ENCODE data around the gene C11orf52. TPM values are rescaled to one million over a fixed set of nuclear protein-coding genes. Genes with fewer than 3 reads are reported as not detected.
A peak's percentile ranks its signal among the peaks of the same experiment; 100 is the strongest.

C11orf52 gene
- total and polyA plus RNA-seq, 2 of the 4 experiments (the other 2 are of a cell fraction) = 0.90 to 1.1 TPM

DNA sequence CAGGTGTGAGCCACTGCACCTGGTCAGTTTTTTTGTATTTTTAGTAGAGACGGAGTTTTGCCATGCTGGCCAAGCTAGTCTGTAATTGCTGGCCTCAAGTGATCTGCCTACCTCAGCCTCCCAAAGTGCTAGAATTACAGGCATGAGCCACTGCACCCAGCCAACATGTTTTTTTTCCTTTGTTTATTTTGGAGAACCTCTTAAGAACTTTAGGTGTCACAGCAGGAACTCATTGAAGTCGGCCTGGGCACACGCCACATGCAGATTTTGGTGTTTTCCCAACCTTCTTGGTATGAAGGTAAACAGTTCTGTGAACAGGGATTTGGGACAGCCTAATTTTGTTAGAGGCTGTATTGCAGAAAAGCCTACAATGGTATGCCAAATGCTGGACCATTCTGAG is 27.8 kb downstream of the C11orf52 start:
- no TSS peak for BruUV-seq (replicated peaks)
- no peak overlapping the region for H2BK20ac ChIP-seq (ENCODE audit: low read depth, low read length)
- no peak overlapping the region for H4K8ac ChIP-seq (ENCODE audit: low read depth in 2 of 2, low read length in 2 of 2)
- WGBS, 2 experiments (ENCODE audit: extremely low coverage in 2 of 2, insufficient read length in 1 of 2) = no CpG with 5 or more reads among the region's 3 CpGs
- peaks cover 7% of the 10 kb centered on the region for H3K4me1 ChIP-seq (ENCODE audit: control insufficient read depth, insufficient read depth, low read length)
- peaks cover 13% of the 10 kb centered on the region for H3K9me1 ChIP-seq (ENCODE audit: insufficient read depth, low read length)
- no peak overlapping the region for H4K5ac ChIP-seq (ENCODE audit: low read depth, low read length)
- H2BK15ac ChIP-seq (ENCODE audit: low read depth, low read length) = no peak overlapping the region
- CTCF ChIA-PET = interaction anchor here (1.2 kb wide), 1 partner anchor 11 kb away, joined by 3 read pairs; no protein-coding TSS in a partner anchor
- no peak overlapping the region for H3K14ac ChIP-seq (replicated peaks; ENCODE audit: low read depth, low read length)
- in situ Hi-C loops (cut with MboI; ENCODE audit: low sequenced_read_pairs) = no loop called here
- TF ChIP-seq RAD21 (IDR thresholded peaks at IDR 0.05; ENCODE audit: low read length) = no peak
- no peak for TF ChIP-seq RCOR1 (IDR thresholded peaks at IDR 0.05; ENCODE audit: insufficient replicate concordance, low read length)
- no peak for TF ChIP-seq CHD1 (IDR thresholded peaks at IDR 0.05; ENCODE audit: low read depth, low read length)
- no peak for TF ChIP-seq CEBPB (IDR thresholded peaks at IDR 0.05; ENCODE audit: low read depth, low read length)
- TF ChIP-seq, protein P1, sequence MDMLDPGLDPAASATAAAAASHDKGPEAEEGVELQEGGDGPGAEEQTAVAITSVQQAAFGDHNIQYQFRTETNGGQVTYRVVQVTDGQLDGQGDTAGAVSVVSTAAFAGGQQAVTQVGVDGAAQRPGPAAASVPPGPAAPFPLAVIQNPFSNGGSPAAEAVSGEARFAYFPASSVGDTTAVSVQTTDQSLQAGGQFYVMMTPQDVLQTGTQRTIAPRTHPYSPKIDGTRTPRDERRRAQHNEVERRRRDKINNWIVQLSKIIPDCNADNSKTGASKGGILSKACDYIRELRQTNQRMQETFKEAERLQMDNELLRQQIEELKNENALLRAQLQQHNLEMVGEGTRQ (IDR thresholded peaks at IDR 0.05; ENCODE audit: low read depth, low read length) = no peak
- no peak for TF ChIP-seq POLR2A (IDR thresholded peaks at IDR 0.05; ENCODE audit: low read depth, low read length)
- no peak overlapping the region for H2AK5ac ChIP-seq (ENCODE audit: low read depth, low read length)
- no peak overlapping the region for H2BK120ac ChIP-seq (ENCODE audit: low read depth, low read length)
- no peak overlapping the region for H3K9ac ChIP-seq (ENCODE audit: low read depth, low read length)
- H3K4me3 ChIP-seq (ENCODE audit: insufficient read depth, low read depth, low read length) = no peak overlapping the region
- no peak overlapping the region for H3K27ac ChIP-seq (ENCODE audit: insufficient read depth, low read length)
- H4K20me1 ChIP-seq (ENCODE audit: insufficient read depth, low read length) = no peaks in the 10 kb centered on the region
- H4K91ac ChIP-seq (ENCODE audit: insufficient read depth, low read depth, low read length) = no peak overlapping the region
- H2AFZ ChIP-seq (replicated peaks; ENCODE audit: low read length, poor library complexity) = no peak overlapping the region
- H3K27me3 ChIP-seq (ENCODE audit: control insufficient read depth, insufficient read depth, low read length) = no peaks in the 10 kb centered on the region
- no peak for ATAC-seq (ENCODE audit: low read depth)
- H3K4me2 ChIP-seq (ENCODE audit: low read depth, low read length) = no peak overlapping the region
- POLR2A ChIA-PET (ENCODE audit: unreplicated experiment) = no interaction called here
- dilution Hi-C loops (cut with HindIII; ENCODE audit: low sequenced_read_pairs, unreplicated experiment) = no loop called here
- no peak for DNase-seq
- intact Hi-C loops (cut with micrococcal nuclease) = no loop called here
- no peak overlapping the region for H2BK5ac ChIP-seq (ENCODE audit: low read depth, low read length, poor library complexity, severe bottlenecking)
- H3K18ac ChIP-seq (ENCODE audit: low read depth, low read length) = no peak overlapping the region
- H3K4ac ChIP-seq (ENCODE audit: low read depth, low read length) = no peak overlapping the region
- 0 out of 2 replicates have a peak overlapping the region, but pooled peaks have one; percentile 31 for H3K23ac ChIP-seq (ENCODE audit: low read depth, low read length)
- H3K79me1 ChIP-seq (ENCODE audit: low read depth in 1 of 2, low read length in 2 of 2) = peaks cover 3 to 23% of the 10 kb centered on the region in 2 experiments
- H3K9me3 ChIP-seq (ENCODE audit: control insufficient read depth, insufficient read depth, low read length) = no peaks in the 10 kb centered on the region
- no peak overlapping the region for H3K56ac ChIP-seq (ENCODE audit: extremely low read depth, insufficient read depth, low read length)
- no peaks in the 10 kb centered on the region for H3K36me3 ChIP-seq (ENCODE audit: control insufficient read depth, insufficient read depth, low read length)
- H2AK9ac ChIP-seq (replicated peaks; ENCODE audit: low read depth, low read length, poor library complexity) = no peak overlapping the region
